NCI-H1694 treated with DMSO at 0.1 percent for 48 hours (cell line): ENCODE data around the gene LGALS8.
"Not testable (repeated sequence)": the region's sequence is repeated elsewhere in the genome, so short reads cannot be mapped to it uniquely, and the experiment has no call there.

Experiments used
- DNase-seq: peaks from one replicate; lab custom pipeline; 2025; lab: John Stamatoyannopoulos, UW

LGALS8 gene

DNA sequence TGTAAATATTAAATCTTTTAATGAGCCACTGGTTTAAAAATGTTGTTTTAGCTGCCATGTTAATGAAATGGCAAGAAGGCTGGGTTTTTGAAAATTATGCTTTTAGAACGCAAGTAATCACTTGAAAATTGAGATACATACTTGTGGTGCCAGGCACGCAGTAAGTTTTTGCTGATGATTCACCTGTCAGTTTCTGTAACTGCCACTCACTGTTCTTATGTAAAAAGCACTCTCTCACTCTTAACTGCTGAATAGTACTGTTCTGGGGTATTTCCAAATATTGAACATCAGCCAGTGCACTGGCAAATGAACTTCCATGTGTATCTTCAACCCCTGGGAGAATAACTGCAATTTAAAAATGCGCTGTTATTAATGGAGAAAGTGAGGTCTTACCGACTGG is 17.9 kb downstream of the LGALS8 start:
- no peak for DNase-seq

DNA sequence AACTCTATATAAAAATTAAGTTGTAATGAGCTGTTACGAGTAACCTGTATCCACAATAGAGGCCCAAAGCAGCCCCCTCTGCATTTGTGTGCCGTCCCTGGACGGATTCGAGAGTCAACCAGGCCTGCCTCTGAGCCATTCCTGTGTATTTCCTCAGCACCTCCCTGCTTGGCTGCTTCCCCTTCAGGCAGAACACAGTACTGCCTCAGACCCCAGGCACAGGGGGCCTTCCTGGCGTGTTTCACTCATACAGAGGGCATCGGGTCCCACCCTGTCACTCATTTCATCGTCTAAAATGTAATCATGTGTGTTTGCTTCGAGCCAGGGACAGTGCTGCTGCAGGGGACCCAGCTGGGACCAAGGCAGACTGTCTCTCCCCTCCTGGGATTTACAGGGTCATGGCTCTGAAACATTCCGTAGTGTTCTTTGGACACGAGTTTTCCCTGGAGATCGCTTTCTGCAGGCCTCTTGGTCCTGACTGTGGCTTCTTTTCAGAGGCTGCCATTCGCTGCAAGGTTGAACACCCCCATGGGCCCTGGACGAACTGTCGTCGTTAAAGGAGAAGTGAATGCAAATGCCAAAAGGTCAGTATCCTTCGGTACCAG is 19.4 kb downstream of the LGALS8 start:
- no peak for DNase-seq

DNA sequence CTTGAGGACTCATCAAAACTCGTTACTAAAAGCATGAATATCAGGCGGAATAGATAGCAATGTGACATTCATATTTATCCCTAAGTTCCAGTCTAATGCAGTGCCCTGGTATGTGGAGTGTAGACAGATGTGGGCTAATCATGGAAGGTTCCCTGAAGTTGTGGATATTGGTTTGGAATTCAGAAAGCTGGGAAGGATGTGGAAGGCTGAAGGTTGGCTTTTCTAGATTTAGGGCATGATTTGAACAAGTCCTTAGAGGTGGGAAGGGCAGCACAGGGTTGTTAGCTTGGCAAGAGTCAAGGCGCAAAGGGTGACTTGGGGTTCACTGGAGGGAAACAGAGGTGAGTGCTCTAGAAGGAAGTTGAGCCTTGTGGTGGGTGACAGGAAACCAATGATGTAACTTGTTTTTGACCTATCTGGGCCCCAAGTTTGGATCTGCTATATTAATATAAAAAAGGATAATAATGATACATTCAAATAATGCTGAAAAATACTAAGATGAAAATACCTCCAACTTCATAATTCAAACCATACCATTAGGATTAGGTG is 21.9 kb downstream of the LGALS8 start:
- no peak for DNase-seq

- DNase-seq, result no peak
Observed at GRCh38 chr1:236548452-236548851, 24.7 kb downstream of the LGALS8 start.

DNA sequence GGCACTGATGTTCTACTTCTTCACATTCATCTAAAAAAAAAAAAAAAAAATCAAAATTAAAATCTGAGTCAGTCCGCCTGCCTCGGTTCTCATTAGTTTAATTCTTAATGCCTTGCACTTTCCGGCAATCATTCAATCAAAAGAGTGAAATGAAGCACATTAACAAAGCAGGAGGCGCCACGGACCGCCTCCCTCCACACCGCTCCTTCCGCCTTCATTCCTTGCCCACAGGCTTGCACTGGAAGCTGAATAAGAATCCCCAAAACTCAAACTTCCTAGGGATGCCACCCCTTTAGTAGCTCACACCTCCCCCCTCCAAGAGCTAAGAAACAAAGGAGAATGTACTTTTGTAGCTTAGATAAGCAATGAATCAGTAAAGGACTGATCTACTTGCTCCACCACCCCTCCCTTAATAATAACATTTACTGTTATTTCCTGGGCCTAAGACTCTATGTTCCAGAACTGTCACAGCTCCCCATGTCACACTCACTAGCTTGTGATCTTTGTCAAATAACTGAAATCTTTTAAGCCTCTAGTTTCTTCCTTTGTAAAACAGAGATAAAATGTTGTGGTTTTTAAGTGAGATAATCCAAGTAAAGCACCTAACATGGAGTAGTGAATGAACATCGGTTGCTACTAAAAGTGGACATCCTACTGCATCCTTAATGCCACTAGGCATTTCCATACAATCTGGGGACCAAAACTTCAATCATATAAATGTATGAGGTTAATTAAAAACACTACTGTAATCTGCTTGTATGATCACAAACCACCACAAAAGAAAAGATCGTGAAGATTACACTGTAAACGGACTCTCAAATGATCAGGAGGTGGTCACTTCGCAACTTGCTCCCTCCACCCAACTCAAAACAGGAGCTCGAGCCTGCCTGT is 27.4 kb downstream of the LGALS8 start:
- no peak for DNase-seq

DNA sequence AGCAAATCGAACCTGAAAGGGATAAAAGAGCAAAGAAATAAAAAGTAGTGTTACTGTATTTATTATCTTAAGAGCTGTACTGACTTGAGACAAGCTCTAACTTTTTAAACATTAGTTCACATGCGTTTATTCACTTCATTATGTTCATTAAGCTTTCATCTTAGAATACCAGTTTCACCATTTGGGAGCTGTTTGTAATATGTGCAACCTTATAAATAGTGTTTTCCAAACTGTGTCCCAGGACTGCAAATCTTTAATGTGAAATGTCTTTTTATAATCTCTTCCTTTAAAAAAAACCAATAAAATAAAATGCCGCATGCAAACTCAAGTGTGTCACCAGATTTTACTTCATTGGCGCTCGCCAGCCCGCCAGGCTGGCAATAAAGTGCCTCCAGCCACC is 28.3 kb downstream of the LGALS8 start:
- DNase-seq, result no peak

DNA sequence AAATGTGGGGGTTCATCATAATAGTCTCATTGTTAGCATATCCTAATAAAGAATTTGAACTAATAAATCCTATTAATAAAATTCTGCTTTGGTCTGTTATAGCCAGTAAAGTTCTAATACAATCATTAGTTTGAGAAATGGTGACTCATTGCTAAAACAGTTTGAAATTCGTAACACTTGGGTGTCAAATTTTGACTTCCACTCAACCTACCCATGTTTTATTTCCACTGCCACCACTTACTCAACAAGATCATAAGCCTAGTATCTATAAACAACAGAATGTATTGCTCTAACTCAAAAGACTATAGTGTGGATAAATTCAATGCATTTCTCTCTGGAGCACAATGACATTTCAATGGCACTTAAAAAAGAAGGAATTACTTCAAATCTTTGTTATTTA is 29.1 kb downstream of the LGALS8 start:
- DNase-seq, result no peak

GRCh38 chr1:236553370-236553769 is 29.6 kb downstream of the LGALS8 start:
- no peak for DNase-seq

DNA sequence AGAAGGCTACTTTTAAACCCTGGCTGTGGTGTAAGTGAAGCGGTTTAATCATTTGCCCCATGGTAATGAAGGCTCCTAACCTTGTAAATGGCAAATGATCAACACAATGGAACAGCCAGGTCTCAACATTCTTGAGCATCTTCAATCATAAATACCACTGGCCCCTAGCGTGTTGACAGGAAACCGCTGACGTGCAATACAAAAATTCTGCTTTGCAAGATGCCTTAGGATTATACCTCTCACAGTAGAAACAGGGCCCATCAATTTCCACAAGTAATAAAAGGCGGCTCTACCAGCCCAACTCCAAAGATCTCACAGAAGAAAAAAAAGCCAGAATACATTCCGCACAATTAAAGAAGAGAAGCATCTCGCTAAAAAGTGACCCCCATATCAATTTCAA is 32.8 kb downstream of the LGALS8 start:
- DNase-seq, result no peak

GRCh38 chr1:236558081-236558480 is 34.3 kb downstream of the LGALS8 start:
- no peak for DNase-seq

- no peak for DNase-seq
Observed at GRCh38 chr1:236558846-236559245, 35.1 kb downstream of the LGALS8 start.

DNA sequence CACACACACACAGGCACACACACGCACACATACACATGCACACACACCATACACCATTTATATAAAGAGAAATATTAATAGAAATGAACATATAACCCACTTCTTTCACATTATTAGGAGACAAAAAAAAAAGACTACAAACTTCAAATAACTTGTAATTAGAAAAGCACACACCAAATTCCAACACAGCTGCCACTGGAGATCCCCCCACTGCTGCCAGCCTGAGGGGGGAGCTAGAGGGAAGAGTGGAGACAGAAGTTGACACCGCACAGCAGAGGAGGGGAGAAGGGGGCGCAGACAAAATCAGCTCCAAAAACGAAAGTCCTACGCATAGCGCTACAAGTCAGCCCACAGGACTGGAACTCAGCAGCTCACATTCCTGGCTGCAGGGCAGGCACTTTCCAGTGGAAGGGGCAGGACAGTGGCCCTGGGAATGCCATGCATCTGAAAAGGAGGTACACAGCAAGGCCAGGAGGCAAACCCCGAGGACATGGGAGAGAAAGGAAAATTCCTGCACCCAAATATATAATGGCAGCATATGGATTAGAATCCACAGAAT is 36.5 kb downstream of the LGALS8 start:
- DNase-seq, result no peak

DNA sequence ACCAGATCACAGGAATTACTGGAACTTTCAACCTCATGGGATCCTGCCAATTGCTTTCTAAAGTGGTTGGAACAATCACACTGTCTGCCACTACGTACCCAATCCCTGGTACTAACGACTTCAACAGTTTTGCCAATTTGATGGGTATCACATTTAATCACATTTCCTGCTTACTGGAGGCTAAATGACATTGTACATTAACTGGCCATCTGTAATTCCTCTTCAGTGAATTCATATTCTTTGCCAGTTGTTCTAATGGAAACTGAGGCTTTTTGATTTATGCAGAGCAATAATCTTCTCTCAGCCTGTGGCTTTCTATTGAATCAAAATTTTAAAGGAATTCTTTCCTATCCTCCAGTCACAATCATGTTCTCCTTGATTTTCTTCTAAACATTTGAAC is 38.2 kb downstream of the LGALS8 start:
- DNase-seq, result no peak

- no peak for DNase-seq
Observed at GRCh38 chr1:236565530-236565929, 41.7 kb downstream of the LGALS8 start.

DNA sequence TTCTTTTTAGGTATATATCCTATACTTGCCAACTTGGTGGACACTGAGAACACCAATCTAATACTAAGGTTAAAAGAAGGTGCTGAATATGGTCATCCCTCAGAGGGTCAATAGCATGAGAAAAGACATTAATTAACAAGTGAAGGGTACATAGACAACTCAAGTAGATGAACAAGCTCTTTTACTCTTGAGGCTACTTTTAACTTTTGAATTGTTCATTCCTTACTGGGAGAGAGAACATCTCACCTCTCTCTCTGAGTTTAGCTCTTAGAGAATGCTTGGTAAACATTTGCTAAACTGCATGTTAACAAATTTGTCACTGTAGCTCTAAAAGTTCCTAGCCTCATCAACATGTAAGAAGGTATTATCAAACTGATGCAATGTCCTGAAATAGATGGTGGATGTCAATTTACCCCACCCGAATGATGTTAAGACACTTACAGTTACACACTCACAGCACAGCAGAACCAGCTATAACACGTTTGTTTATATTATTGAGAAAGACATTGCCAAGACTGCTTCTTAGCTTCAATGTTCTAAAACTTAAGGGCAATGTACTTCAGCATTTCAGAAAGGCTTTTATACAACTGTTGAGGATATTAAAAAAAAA is 44.6 kb downstream of the LGALS8 start:
- no peak for DNase-seq

DNA sequence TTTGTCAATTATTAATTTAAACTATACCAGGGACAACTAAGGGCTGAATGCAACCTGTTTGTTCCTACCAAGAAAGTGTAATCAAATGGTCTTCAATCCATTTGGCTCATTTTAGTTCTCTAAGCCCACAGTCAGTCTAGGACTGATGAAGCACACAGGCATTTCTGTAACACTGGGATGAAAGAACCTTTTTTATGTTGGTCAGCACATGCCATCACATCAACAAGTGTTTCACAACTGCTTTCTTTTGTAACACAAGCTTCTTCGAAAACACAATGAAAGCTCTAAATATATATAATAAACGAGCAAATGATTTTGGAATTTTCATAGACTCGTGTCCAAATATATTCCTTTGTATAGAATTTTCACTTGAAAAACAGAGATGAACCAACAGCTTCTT is 51.7 kb downstream of the LGALS8 start:
- DNase-seq, result no peak

- DNase-seq, result no peak
Observed at GRCh38 chr1:236576004-236576403, 52.2 kb downstream of the LGALS8 start.

GRCh38 chr1:236577041-236577440 is 53.3 kb downstream of the LGALS8 start:
- not testable (repeated sequence) for DNase-seq

GRCh38 chr1:236578661-236579060 is 54.9 kb downstream of the LGALS8 start:
- no peak for DNase-seq

GRCh38 chr1:236580404-236580803 is 56.6 kb downstream of the LGALS8 start:
- DNase-seq, result not testable (repeated sequence)

- no peak for DNase-seq
Observed at GRCh38 chr1:236581528-236581927, 57.7 kb downstream of the LGALS8 start.

GRCh38 chr1:236589531-236589930 is 65.7 kb downstream of the LGALS8 start:
- DNase-seq, result no peak
